Smooth muscle cell (in vitro differentiated cells): ENCODE measurements around the gene TUBGCP3. TPM values are rescaled to one million over a fixed set of nuclear protein-coding genes. Genes with fewer than 3 reads are reported as not detected.

ENCODE experiments used
- DNase-seq: peaks from one replicate; lab custom pipeline; 2025; ENCODE audit not compliant: unreplicated experiment; lab: John Stamatoyannopoulos, UW
- H2AFZ ChIP-seq: fragments of 200-600 bp; sonication (generic); 2 replicates; pipeline ENCODE4 v1.6.0; 2016; ENCODE audit warnings: antibody characterized with exemption, low read depth, mild to moderate bottlenecking
- H3F3A ChIP-seq: fragments of 200-600 bp; sonication (generic); 2 replicates; pipeline ENCODE4 v1.6.0; 2017; ENCODE audit warnings: antibody characterized with exemption, low read depth
- H3K27ac ChIP-seq: fragments of 200-600 bp; sonication (generic); 2 replicates; pipeline ENCODE4 v1.5.1; 2016; ENCODE audit warnings: low read depth, mild to moderate bottlenecking
- H3K27me3 ChIP-seq: fragments of 200-600 bp; sonication (generic); 2 replicates; pipeline ENCODE4 v1.6.1; 2016; ENCODE audit warnings: low read depth, mild to moderate bottlenecking
- H3K36me3 ChIP-seq: fragments of 200-600 bp; sonication (generic); 2 replicates; pipeline ENCODE4 v1.5.1; 2016; ENCODE audit warnings: low read depth
- H3K4me1 ChIP-seq: fragments of 200-600 bp; sonication (generic); 2 replicates; pipeline ENCODE4 v1.5.1; 2016; ENCODE audit warnings: low read depth
- H3K4me2 ChIP-seq: fragments of 200-600 bp; sonication (generic); 2 replicates; pipeline ENCODE4 v1.6.0; 2016; ENCODE audit warnings: mild to moderate bottlenecking
- H3K4me3 ChIP-seq: fragments of 200-600 bp; sonication (generic); 2 replicates; pipeline ENCODE4 v1.5.1; 2016; ENCODE audit warnings: mild to moderate bottlenecking
- H3K79me2 ChIP-seq: fragments of 200-600 bp; sonication (generic); 2 replicates; pipeline ENCODE4 v1.6.0; 2016; ENCODE audit warnings: low read depth, mild to moderate bottlenecking
- H3K9ac ChIP-seq: fragments of 200-600 bp; sonication (generic); 2 replicates; pipeline ENCODE4 v1.6.0; 2016; ENCODE audit warnings: low read depth
- H3K9me3 ChIP-seq: fragments of 200-600 bp; sonication (generic); replicated peaks from 2 replicates; pipeline ENCODE4 v1.5.1; 2016; ENCODE audit warnings: low read depth
- H4K20me1 ChIP-seq: fragments of 200-600 bp; sonication (generic); 2 replicates; pipeline ENCODE4 v1.6.0; 2016; ENCODE audit warnings: low read depth
- WGBS: methylation state at CpG from one replicate; pipeline ENCODE4 v1.1.7; 2016; ENCODE audit warnings: low lambda C conversion rate; 5-methylcytosine and 5-hydroxymethylcytosine counted together
- polyA plus RNA-seq: library from polyadenylated mRNA; unstranded; fragments of >200 nt; fragmentation: Nextera tagmentation; extraction: Ambion mirVana; gene quantifications from 2 replicates; pipeline ENCODE4 v1.2.1, GENCODE V29; 2016
- total RNA-seq: library from RNA; depleted of rRNA; stranded (reverse); fragments of >200 nt; gene quantifications from 2 replicates; pipeline ENCODE4 v1.2.3, GENCODE V29; 2014
- TF ChIP-seq, protein P1 (sequence below): fragments of 200-600 bp; sonication (generic); IDR thresholded peaks from 2 replicates; pipeline ENCODE4 v1.5.1; 2017; ENCODE audit warnings: borderline replicate concordance, mild to moderate bottlenecking, antibody characterized with exemption; ENCODE audit not compliant: insufficient read depth, poor library complexity, severe bottlenecking

TUBGCP3 gene
- total and polyA plus RNA-seq, 2 experiments from 2014 or later: 9.4 to 12.4 TPM

DNA sequence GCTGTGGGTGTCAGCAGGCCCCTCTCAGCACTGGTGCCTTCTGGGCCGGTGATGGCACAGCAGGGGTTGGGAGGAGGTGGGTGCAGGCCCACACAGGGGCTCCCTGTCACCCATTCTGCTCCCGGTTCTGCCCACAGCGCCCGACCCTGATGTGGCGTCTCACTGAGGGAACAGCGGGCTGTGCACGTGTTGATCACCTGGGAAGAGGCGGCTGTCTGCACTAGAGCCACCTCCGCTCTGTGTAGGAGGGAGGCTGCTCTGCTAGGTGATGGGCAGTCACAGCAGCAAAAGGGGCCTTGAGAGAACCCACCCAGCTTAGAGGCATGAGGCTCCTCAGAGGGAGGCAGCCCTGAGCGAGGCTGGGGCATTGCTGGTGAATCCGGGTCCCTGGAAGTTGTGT lies 39.2 kb upstream of the TUBGCP3 start:
- WGBS: 96% methylated on average over 11 of the region's 11 CpGs
- H3K9me3 ChIP-seq: no peaks in the 10 kb centered on the region
- H3K4me1 ChIP-seq: no peaks in the 10 kb centered on the region
- no peak overlapping the region for H3K4me2 ChIP-seq
- TF ChIP-seq, protein P1, sequence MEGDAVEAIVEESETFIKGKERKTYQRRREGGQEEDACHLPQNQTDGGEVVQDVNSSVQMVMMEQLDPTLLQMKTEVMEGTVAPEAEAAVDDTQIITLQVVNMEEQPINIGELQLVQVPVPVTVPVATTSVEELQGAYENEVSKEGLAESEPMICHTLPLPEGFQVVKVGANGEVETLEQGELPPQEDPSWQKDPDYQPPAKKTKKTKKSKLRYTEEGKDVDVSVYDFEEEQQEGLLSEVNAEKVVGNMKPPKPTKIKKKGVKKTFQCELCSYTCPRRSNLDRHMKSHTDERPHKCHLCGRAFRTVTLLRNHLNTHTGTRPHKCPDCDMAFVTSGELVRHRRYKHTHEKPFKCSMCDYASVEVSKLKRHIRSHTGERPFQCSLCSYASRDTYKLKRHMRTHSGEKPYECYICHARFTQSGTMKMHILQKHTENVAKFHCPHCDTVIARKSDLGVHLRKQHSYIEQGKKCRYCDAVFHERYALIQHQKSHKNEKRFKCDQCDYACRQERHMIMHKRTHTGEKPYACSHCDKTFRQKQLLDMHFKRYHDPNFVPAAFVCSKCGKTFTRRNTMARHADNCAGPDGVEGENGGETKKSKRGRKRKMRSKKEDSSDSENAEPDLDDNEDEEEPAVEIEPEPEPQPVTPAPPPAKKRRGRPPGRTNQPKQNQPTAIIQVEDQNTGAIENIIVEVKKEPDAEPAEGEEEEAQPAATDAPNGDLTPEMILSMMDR: no peak
- no peak for DNase-seq
- no peaks in the 10 kb centered on the region for H4K20me1 ChIP-seq
- H3F3A ChIP-seq: no peaks in the 10 kb centered on the region
- H3K27ac ChIP-seq: no peak overlapping the region
- no peak overlapping the region for H2AFZ ChIP-seq
- no peaks in the 10 kb centered on the region for H3K79me2 ChIP-seq
- no peaks in the 10 kb centered on the region for H3K36me3 ChIP-seq
- H3K4me3 ChIP-seq: no peak overlapping the region
- H3K9ac ChIP-seq: no peak overlapping the region
- peaks cover 7% of the 10 kb centered on the region for H3K27me3 ChIP-seq

DNA sequence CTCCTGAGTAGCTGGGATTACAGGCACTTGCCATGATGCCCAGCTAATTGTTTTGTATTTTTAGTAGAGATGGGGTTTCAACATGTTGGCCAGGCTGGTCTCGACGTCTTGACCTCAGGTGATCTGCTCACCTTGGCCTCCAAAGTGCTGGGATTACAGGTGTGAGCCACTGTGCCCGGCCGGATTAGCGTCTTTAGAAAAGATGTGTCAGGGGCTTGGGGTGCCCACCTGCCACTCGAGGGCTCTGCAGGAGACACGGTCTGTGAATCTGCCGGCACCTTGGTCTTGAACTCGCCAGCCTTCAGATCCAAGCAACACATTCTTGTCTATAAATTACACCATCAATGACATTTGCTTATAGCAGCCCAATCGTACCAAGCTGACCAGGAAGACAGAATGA lies 38.8 kb upstream of the TUBGCP3 start:
- no peak for DNase-seq
- Histone ChIP-seq H3K4me1 (no peaks in the 10 kb centered on the region), H3K36me3 (no peaks in the 10 kb centered on the region), H3F3A (no peaks in the 10 kb centered on the region), H3K27me3 (peaks cover 7% of the 10 kb centered on the region), H4K20me1 (no peaks in the 10 kb centered on the region), H3K4me2 (no peak overlapping the region), H3K9ac (no peak overlapping the region), H3K9me3 (no peaks in the 10 kb centered on the region), H3K79me2 (no peaks in the 10 kb centered on the region), H2AFZ (no peak overlapping the region), H3K4me3 (no peak overlapping the region), H3K27ac (no peak overlapping the region)
- TF ChIP-seq, protein P1: no peak
- 95% methylated on average over 10 of the region's 10 CpGs for WGBS

DNA sequence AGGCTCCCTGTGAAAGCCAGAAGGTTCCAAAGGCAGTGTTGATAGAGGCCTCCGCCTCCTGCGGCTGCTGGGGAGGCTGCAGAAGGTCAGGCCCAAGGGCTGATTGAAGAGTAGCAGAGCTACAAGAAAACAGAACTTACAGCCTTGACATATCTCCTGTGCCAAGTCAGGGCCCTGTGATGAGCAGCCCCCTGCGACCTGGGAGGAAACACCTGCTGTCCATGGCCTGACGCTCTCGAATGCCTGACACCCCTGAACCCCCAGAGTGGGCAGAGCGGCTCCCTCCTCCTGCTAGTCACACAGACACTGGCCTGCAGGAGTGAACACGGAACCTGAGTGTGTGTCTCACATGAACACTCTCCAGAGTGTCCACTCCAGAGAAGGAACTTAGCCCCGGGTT lies 38.2 kb upstream of the TUBGCP3 start:
- Histone ChIP-seq H3K36me3 (no peaks in the 10 kb centered on the region), H3K4me3 (no peak overlapping the region), H4K20me1 (no peaks in the 10 kb centered on the region), H3K9me3 (no peaks in the 10 kb centered on the region), H3F3A (no peaks in the 10 kb centered on the region), H3K4me2 (no peak overlapping the region), H3K27me3 (peaks cover 7% of the 10 kb centered on the region), H3K4me1 (no peaks in the 10 kb centered on the region), H3K79me2 (no peaks in the 10 kb centered on the region), H3K27ac (no peak overlapping the region), H3K9ac (no peak overlapping the region), H2AFZ (no peak overlapping the region)
- TF ChIP-seq, protein P1: no peak
- 88% methylated on average over 8 of the region's 8 CpGs for WGBS
- DNase-seq: no peak

DNA sequence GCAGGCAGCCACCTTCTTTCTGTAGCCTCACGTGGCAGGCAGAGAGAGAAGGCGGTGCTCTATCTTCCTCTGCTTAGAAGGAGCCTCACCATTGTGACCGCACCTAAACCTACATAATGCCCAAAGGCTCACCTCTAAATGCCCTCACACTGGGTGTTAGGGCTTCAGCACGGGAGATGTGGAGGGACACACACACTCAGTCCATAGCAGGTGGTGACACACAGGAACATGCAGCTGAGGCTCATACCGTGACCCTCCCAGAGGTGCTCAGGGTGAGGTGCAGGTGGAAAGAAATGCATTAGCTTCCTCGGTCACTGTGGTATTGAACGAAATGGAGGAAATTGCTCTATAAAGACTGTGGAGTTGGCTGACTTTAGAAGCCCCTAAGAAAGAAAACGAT lies 37.7 kb upstream of the TUBGCP3 start:
- Histone ChIP-seq H3K79me2 (no peaks in the 10 kb centered on the region), H3K4me3 (no peak overlapping the region), H3K27ac (no peak overlapping the region), H3K4me2 (no peak overlapping the region), H3K27me3 (peaks cover 7% of the 10 kb centered on the region), H2AFZ (no peak overlapping the region), H3K9ac (no peak overlapping the region), H4K20me1 (no peaks in the 10 kb centered on the region), H3K4me1 (no peaks in the 10 kb centered on the region), H3K36me3 (no peaks in the 10 kb centered on the region), H3K9me3 (no peaks in the 10 kb centered on the region), H3F3A (no peaks in the 10 kb centered on the region)
- TF ChIP-seq, protein P1: no peak
- WGBS: 84% methylated on average over 8 of the region's 8 CpGs
- no peak for DNase-seq
